H1 (cell line): ENCODE measurements around the gene NOBOX. TPM values are rescaled to one million over a fixed set of nuclear protein-coding genes. Genes with fewer than 3 reads are reported as not detected.
"Not testable (repeated sequence)": the region's sequence is repeated elsewhere in the genome, so short reads cannot be mapped to it uniquely, and the experiment has no call there.

Experiments
- CTCF ChIA-PET: fragments of 300-600 bp; sonication (Branson Sonifier 250); formaldehyde crosslinking; loops from one replicate; lab custom pipeline; 2021; ENCODE audit not compliant: partially characterized antibody; lab: Charles Lee
- POLR2A ChIA-PET: fragments of 300-600 bp; sonication (Branson Sonifier 250); formaldehyde crosslinking; loops from one replicate; lab custom pipeline; 2021; ENCODE audit warnings: inconsistent platforms; ENCODE audit not compliant: partially characterized antibody; lab: Charles Lee
- DNase-seq, 2 experiments: peaks; one replicate each; pipeline versions ENCODE4 v3.0.0 to v3.0.0-alpha.2; 2010 to 2022; ENCODE audit warnings: low spot score in 2 of 2, low read depth in 1 of 2, mixed read lengths in 1 of 2
- FAIRE-seq: peaks from 2 replicates; lab custom pipeline; 2011; peaks lifted over from hg19 to GRCh38; lab: Jason Lieb, UNC
- H2AFZ ChIP-seq: 2 replicates; pipeline ENCODE4 v1.8.1; 2012; ENCODE audit warnings: low read length, inconsistent platforms
- H2AK5ac ChIP-seq: 2 replicates; pipeline ENCODE4 v1.6.1; 2013; ENCODE audit warnings: low read depth, low read length
- H2BK120ac ChIP-seq: replicated peaks from 2 replicates; pipeline ENCODE3; 2013; ENCODE audit warnings: low read depth, low read length, inconsistent platforms
- H2BK12ac ChIP-seq: 2 replicates; pipeline ENCODE4 v1.6.1; 2013; ENCODE audit warnings: low read depth, low read length
- H2BK15ac ChIP-seq: 2 replicates; pipeline ENCODE4 v1.6.1; 2013; ENCODE audit warnings: low read length
- H2BK20ac ChIP-seq: 2 replicates; pipeline ENCODE4 v1.6.1; 2013; ENCODE audit warnings: low read length
- H2BK5ac ChIP-seq: 2 replicates; pipeline ENCODE4 v1.6.1; 2013; ENCODE audit warnings: low read depth, low read length
- H3K14ac ChIP-seq: 2 replicates; pipeline ENCODE4 v1.6.1; 2013; ENCODE audit warnings: inconsistent platforms; ENCODE audit not compliant: insufficient read length
- H3K18ac ChIP-seq: 2 replicates; pipeline ENCODE4 v1.6.1; 2013; ENCODE audit warnings: low read length; ENCODE audit errors: extremely low read depth
- H3K23ac ChIP-seq: 2 replicates; pipeline ENCODE4 v1.6.1; 2013; ENCODE audit warnings: inconsistent platforms; ENCODE audit not compliant: insufficient read length
- H3K23me2 ChIP-seq: 2 replicates; pipeline ENCODE4 v1.6.1; 2013; ENCODE audit warnings: low read depth, low read length
- H3K27ac ChIP-seq: 2 replicates; pipeline ENCODE4 v1.6.1; 2011; ENCODE audit warnings: low read depth, low read length, inconsistent platforms
- H3K27me3 ChIP-seq, 4 experiments: replicated peaks in 1 of 4; 1 replicate in 1 of 4; 2 replicates in 3 of 4; pipeline versions ENCODE4 v1.6.1 to v1.8.1; 2011 to 2013; ENCODE audit warnings: low read length in 3 of 4, mild to moderate bottlenecking in 3 of 4, inconsistent platforms in 2 of 4, mixed read lengths in 2 of 4, moderate library complexity in 1 of 4; ENCODE audit not compliant: control insufficient read depth in 3 of 4, insufficient read depth in 3 of 4; ENCODE audit errors: extremely low read depth in 1 of 4
- H3K36me3 ChIP-seq, 4 experiments: 2 replicates each; pipeline versions ENCODE4 v1.6.1 to v1.8.1; 2011 to 2013; ENCODE audit warnings: mild to moderate bottlenecking in 4 of 4, low read length in 3 of 4, moderate library complexity in 2 of 4, control low read depth in 1 of 4, inconsistent platforms in 1 of 4; ENCODE audit not compliant: insufficient read depth in 4 of 4, control insufficient read depth in 2 of 4
- H3K4ac ChIP-seq: replicated peaks from 2 replicates; pipeline ENCODE3; 2013; ENCODE audit warnings: low read length, low read depth, mixed read lengths, inconsistent platforms; ENCODE audit not compliant: insufficient read length
- H3K4me1 ChIP-seq, 4 experiments: replicated peaks in 1 of 4; 1 replicate in 1 of 4; 2 replicates in 3 of 4; pipeline versions ENCODE4 v1.6.1 to v1.8.1; 2011 to 2013; ENCODE audit warnings: low read length in 3 of 4, inconsistent platforms in 2 of 4, mixed read lengths in 1 of 4; ENCODE audit not compliant: insufficient read depth in 4 of 4, control insufficient read depth in 3 of 4
- H3K4me2 ChIP-seq, 2 experiments: 2 replicates each; pipeline versions ENCODE4 v1.6.1 to v1.8.1; 2011 to 2013; ENCODE audit warnings: low read depth in 2 of 2, low read length in 2 of 2, control low read depth in 1 of 2, inconsistent platforms in 1 of 2, mild to moderate bottlenecking in 1 of 2; ENCODE audit not compliant: insufficient read depth in 1 of 2
- H3K4me3 ChIP-seq, 4 experiments: fragments of 200-600, 300-600 bp in 1 of 4; sonication (generic), shearing (Covaris generic), sonication (Bioruptor Twin) in 1 of 4; 2 replicates each; pipeline versions ENCODE4 v1.5.1 to v1.8.1; 2011 to 2016; ENCODE audit warnings: low read length in 4 of 4, low read depth in 3 of 4, control low read depth in 2 of 4, inconsistent platforms in 2 of 4, mild to moderate bottlenecking in 2 of 4, mixed read lengths in 1 of 4, moderate library complexity in 1 of 4; ENCODE audit not compliant: insufficient read depth in 2 of 4; ENCODE audit errors: extremely low read depth in 1 of 4
- H3K56ac ChIP-seq: replicated peaks from 2 replicates; pipeline ENCODE3; 2013; ENCODE audit warnings: low read depth, mild to moderate bottlenecking, mixed read lengths, low read length, inconsistent platforms; ENCODE audit not compliant: insufficient read length
- H3K79me1 ChIP-seq: 2 replicates; pipeline ENCODE4 v1.6.1; 2013; ENCODE audit warnings: low read depth, low read length, control low read depth
- H3K79me2 ChIP-seq, 2 experiments: 2 replicates each; pipeline versions ENCODE4 v1.6.1 to v1.8.1; 2012 to 2013; ENCODE audit warnings: low read length in 2 of 2, mild to moderate bottlenecking in 2 of 2, inconsistent platforms in 1 of 2; ENCODE audit not compliant: insufficient read depth in 2 of 2, control insufficient read depth in 1 of 2
- H3K9ac ChIP-seq, 4 experiments: replicated peaks in 1 of 4; 1 replicate in 1 of 4; 2 replicates in 3 of 4; pipeline versions ENCODE4 v1.6.1 to v1.8.1; 2011 to 2013; ENCODE audit warnings: low read depth in 3 of 4, low read length in 3 of 4, control low read depth in 2 of 4, mild to moderate bottlenecking in 2 of 4, moderate library complexity in 2 of 4, inconsistent platforms in 1 of 4; ENCODE audit errors: extremely low read depth in 1 of 4
- H3K9me3 ChIP-seq, 2 experiments: 2 replicates each; pipeline versions ENCODE4 v1.6.1 to v1.8.1; 2012 to 2013; ENCODE audit warnings: mild to moderate bottlenecking in 2 of 2, moderate library complexity in 2 of 2, control low read depth in 1 of 2, inconsistent platforms in 1 of 2, low read depth in 1 of 2, low read length in 1 of 2, mixed read lengths in 1 of 2; ENCODE audit not compliant: insufficient read depth in 2 of 2
- H4K20me1 ChIP-seq, 2 experiments: replicated peaks in 1 of 2; 2 replicates each; pipeline versions ENCODE3 to v1.8.1; 2011 to 2013; ENCODE audit warnings: inconsistent platforms in 2 of 2, low read length in 2 of 2, mild to moderate bottlenecking in 1 of 2; ENCODE audit not compliant: insufficient read depth in 2 of 2, control insufficient read depth in 1 of 2
- H4K5ac ChIP-seq: 2 replicates; pipeline ENCODE4 v1.6.1; 2013; ENCODE audit warnings: low read length, low read depth, mixed read lengths, inconsistent platforms; ENCODE audit not compliant: insufficient read length
- H4K8ac ChIP-seq: 2 replicates; pipeline ENCODE4 v1.8.0; 2013; ENCODE audit warnings: mild to moderate bottlenecking, moderate library complexity, low read length, inconsistent platforms; ENCODE audit not compliant: insufficient read depth; ENCODE audit errors: extremely low read depth
- H4K91ac ChIP-seq: replicated peaks from 2 replicates; pipeline ENCODE3; 2013; ENCODE audit warnings: low read length, mixed read lengths, inconsistent platforms; ENCODE audit not compliant: insufficient read length
- WGBS, 2 experiments: shearing (Covaris generic) in 1 of 2; methylation state at CpG; one replicate each; pipeline versions ENCODE4 v1.1.6 to v1.1.7; 2013 to 2015; ENCODE audit warnings: low lambda C conversion rate in 2 of 2, mixed read lengths in 2 of 2, inconsistent platforms in 1 of 2, low coverage in 1 of 2, missing lambda C conversion rate in 1 of 2; ENCODE audit not compliant: insufficient replicate concordance in 2 of 2, insufficient coverage in 1 of 2, insufficient read length in 1 of 2; ENCODE audit errors: extremely low coverage in 1 of 2, missing lambda C conversion rate in 1 of 2; 5-methylcytosine and 5-hydroxymethylcytosine counted together
- polyA plus RNA-seq, 7 experiments: library from polyadenylated mRNA; depleted of rRNA in 3 of 7; stranded (reverse) in 5 of 7; unstranded in 2 of 7; fragments of >200 nt in 5 of 7; fragments of 200-250 nt in 2 of 7; gene quantifications; 1 replicate in 5 of 7; 2 replicates in 1 of 7; 4 replicates in 1 of 7; pipeline versions ENCODE4 v1.2.1 to v1.2.3, GENCODE V29; 2011 to 2013; ENCODE audit warnings: missing spikeins in 2 of 7, mixed read lengths in 2 of 7
- total RNA-seq: library from RNA; stranded (reverse); fragmentation: NEBNext Ultra II Directional; extraction: Animal tissue kit (Norgen Biotek cat#: 25700); gene quantifications from 2 replicates; pipeline ENCODE4 v1.2.1, GENCODE V29; 2021

Gene NOBOX
- total and polyA plus RNA-seq, 2 of the 8 experiments (the other 6 are each of a cell fraction or from before 2014, with no cell fraction given) = not detected

DNA sequence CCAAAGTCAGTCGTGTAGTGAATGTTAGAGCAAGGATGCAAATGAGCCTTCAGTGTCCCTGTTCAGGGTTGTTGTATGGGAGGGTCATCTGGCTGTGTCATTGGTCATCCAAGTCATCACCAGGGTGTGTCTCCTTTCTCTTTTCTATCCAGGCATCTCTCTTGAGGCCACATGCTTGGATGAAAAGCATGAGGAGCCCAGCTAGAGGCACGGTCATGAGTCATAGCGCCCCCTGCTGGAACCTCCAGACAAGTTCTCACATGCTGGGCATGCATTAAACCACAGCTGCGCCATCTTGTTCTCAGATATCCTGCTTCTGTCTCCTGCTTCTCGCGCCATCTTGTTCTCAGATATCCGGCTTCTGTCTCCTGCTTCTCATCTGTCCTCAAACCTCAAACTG, 34.3 kb downstream of the NOBOX start:
- H4K20me1 ChIP-seq, FAIRE-seq: not testable (repeated sequence)

DNA sequence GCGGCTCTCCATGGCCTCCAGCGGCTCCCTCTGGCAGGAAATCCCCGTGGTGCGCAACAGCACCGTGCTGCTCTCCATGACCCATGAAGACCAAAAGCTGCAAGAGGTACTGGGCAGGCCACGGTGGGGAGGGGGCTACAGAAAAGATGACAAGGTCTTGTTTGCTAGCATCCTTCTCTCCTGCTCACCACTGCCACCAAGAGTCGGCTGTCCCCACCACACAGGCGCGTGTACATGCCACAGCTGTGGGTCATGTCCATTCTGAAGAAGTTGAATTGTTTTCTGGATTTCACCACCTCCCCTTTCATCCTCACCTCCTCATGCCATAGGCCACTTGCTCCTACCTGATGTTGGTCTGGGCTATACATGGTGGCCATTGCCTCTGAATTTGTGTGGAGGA, 36.2 kb downstream of the NOBOX start:
- H2BK15ac ChIP-seq, H2BK12ac ChIP-seq, H4K91ac ChIP-seq, H3K79me1 ChIP-seq, H3K14ac ChIP-seq, H2AFZ ChIP-seq, H3K9ac ChIP-seq, H3K4ac ChIP-seq, H2AK5ac ChIP-seq, FAIRE-seq, H4K8ac ChIP-seq, CTCF ChIA-PET, H3K27me3 ChIP-seq, H3K27ac ChIP-seq, H3K4me3 ChIP-seq, H4K20me1 ChIP-seq, H3K9me3 ChIP-seq, H3K18ac ChIP-seq, DNase-seq, H3K4me2 ChIP-seq, POLR2A ChIA-PET, H3K79me2 ChIP-seq, H2BK5ac ChIP-seq, H3K23me2 ChIP-seq, H2BK120ac ChIP-seq, H3K36me3 ChIP-seq, H3K56ac ChIP-seq, H2BK20ac ChIP-seq, H3K4me1 ChIP-seq, H4K5ac ChIP-seq, H3K23ac ChIP-seq: not testable (repeated sequence)
- no CpG with 5 or more reads among the region's 9 CpGs for WGBS, 2 experiments

More for the DNA sequence above, 34.3 kb downstream of the NOBOX start:
- H3K56ac ChIP-seq, H2AK5ac ChIP-seq, H3K27me3 ChIP-seq, CTCF ChIA-PET, H4K91ac ChIP-seq, H3K9me3 ChIP-seq, H3K36me3 ChIP-seq, POLR2A ChIA-PET, H3K9ac ChIP-seq, H3K23me2 ChIP-seq, H2BK5ac ChIP-seq, H2BK20ac ChIP-seq, H3K79me2 ChIP-seq, H3K79me1 ChIP-seq, H2BK120ac ChIP-seq, H2AFZ ChIP-seq, H3K23ac ChIP-seq, H3K18ac ChIP-seq, H2BK15ac ChIP-seq, DNase-seq, H3K27ac ChIP-seq, H3K14ac ChIP-seq, H3K4me2 ChIP-seq, H3K4me3 ChIP-seq, H3K4ac ChIP-seq, H3K4me1 ChIP-seq, H2BK12ac ChIP-seq, H4K5ac ChIP-seq, H4K8ac ChIP-seq: not testable (repeated sequence)
- WGBS, 2 experiments = 100% methylated on average over 3 of the region's 7 CpGs; no CpG with 5 or more reads in 1 of the 2 experiments
